SK-N-SH (cell line): Measurements from ENCODE around the gene CTPS1. TPM values are rescaled to one million over a fixed set of nuclear protein-coding genes. Genes with fewer than 3 reads are reported as not detected.

ENCODE experiments used
- CTCF ChIA-PET: fragments of 300-600, 350-600 bp; formaldehyde crosslinking; extraction: SDS; loops from one replicate; lab custom pipeline; 2021; lab: Yijun Ruan, JAX
- POLR2A ChIA-PET: fragments of 350-600 bp; sonication (Branson Sonifier 250); formaldehyde crosslinking; extraction: SDS; loops from one replicate; lab custom pipeline; 2020; ENCODE audit warnings: antibody characterized with exemption, inconsistent platforms; lab: Yijun Ruan, JAX
- DNase-seq: peaks from one replicate; pipeline ENCODE4 v3.0.0; 2012
- H2AFZ ChIP-seq: fragments of 200-600 bp; sonication (generic); 2 replicates; pipeline ENCODE4 v1.8.1; 2016; ENCODE audit warnings: antibody characterized with exemption, mild to moderate bottlenecking, low read depth
- H3F3A ChIP-seq: fragments of 200-600 bp; sonication (generic); replicated peaks from 2 replicates; pipeline ENCODE3; 2016; ENCODE audit warnings: antibody characterized with exemption, mild to moderate bottlenecking; ENCODE audit not compliant: insufficient read depth
- H3K27ac ChIP-seq, 2 experiments: fragments of 200-500 bp in 1 of 2; fragments of 200-600 bp in 1 of 2; sonication (Bioruptor generic) in 1 of 2; sonication (generic), shearing (Covaris generic) in 1 of 2; 2 replicates each; pipeline versions ENCODE4 v1.5.1 to v1.6.1; 2014 to 2016; ENCODE audit warnings: low read depth in 2 of 2, inconsistent platforms in 1 of 2, low read length in 1 of 2, mild to moderate bottlenecking in 1 of 2, mixed read lengths in 1 of 2
- H3K27me3 ChIP-seq: fragments of 200-600 bp; sonication (generic), shearing (Covaris generic); 2 replicates; pipeline ENCODE4 v1.6.1; 2016; ENCODE audit warnings: mixed run types; ENCODE audit not compliant: insufficient read depth
- H3K36me3 ChIP-seq, 2 experiments: fragments of 200-500 bp in 1 of 2; fragments of 200-600 bp in 1 of 2; sonication (Bioruptor generic) in 1 of 2; sonication (generic) in 1 of 2; replicated peaks in 1 of 2; 2 replicates each; pipeline versions ENCODE3 to v1.5.1; 2014 to 2016; ENCODE audit warnings: low read length in 1 of 2, mild to moderate bottlenecking in 1 of 2; ENCODE audit not compliant: insufficient read depth in 2 of 2, control insufficient read depth in 1 of 2
- H3K4me1 ChIP-seq, 2 experiments: fragments of 200-500 bp in 1 of 2; fragments of 200-600 bp in 1 of 2; sonication (Bioruptor generic) in 1 of 2; sonication (generic), shearing (Covaris generic) in 1 of 2; 2 replicates each; pipeline versions ENCODE4 v1.5.1 to v1.6.1; 2014 to 2016; ENCODE audit warnings: low read depth in 1 of 2, low read length in 1 of 2, mixed run types in 1 of 2; ENCODE audit not compliant: insufficient read depth in 2 of 2, control insufficient read depth in 1 of 2
- H3K4me2 ChIP-seq: fragments of 200-600 bp; sonication (generic), shearing (Covaris generic); 2 replicates; pipeline ENCODE4 v1.6.1; 2017; ENCODE audit warnings: mixed run types
- H3K4me3 ChIP-seq, 2 experiments: fragments of 200-500 bp in 1 of 2; fragments of 200-600 bp in 1 of 2; sonication (Bioruptor generic) in 1 of 2; sonication (generic), shearing (Covaris generic) in 1 of 2; 2 replicates each; pipeline versions ENCODE4 v1.5.1 to v1.8.1; 2014 to 2016; ENCODE audit warnings: low read depth in 2 of 2, inconsistent platforms in 1 of 2, low read length in 1 of 2, mild to moderate bottlenecking in 1 of 2, mixed read lengths in 1 of 2, moderate library complexity in 1 of 2
- H3K79me2 ChIP-seq: fragments of 200-600 bp; sonication (generic); 2 replicates; pipeline ENCODE4 v1.8.1; 2017; ENCODE audit warnings: mild to moderate bottlenecking; ENCODE audit not compliant: insufficient read depth
- H3K9ac ChIP-seq: fragments of 200-600 bp; sonication (generic); 2 replicates; pipeline ENCODE4 v1.6.1; 2017; ENCODE audit warnings: mixed run types
- H3K9me2 ChIP-seq: fragments of 200-600 bp; sonication (generic); 2 replicates; pipeline ENCODE4 v1.6.1; 2017; ENCODE audit warnings: mixed run types
- H3K9me3 ChIP-seq: fragments of 200-600 bp; sonication (generic); 2 replicates; pipeline ENCODE4 v1.6.1; 2017; ENCODE audit warnings: mixed run types, mild to moderate bottlenecking, moderate library complexity
- H4K20me1 ChIP-seq: fragments of 200-600 bp; sonication (generic); 2 replicates; pipeline ENCODE4 v1.6.1; 2017; ENCODE audit warnings: mild to moderate bottlenecking, mixed run types; ENCODE audit not compliant: insufficient read depth
- CHD2 ChIP-seq: fragments of 150-350 bp; IDR thresholded peaks from 2 replicates; pipeline ENCODE4 v1.6.1; 2018; ENCODE audit warnings: low read length; ENCODE audit not compliant: partially characterized antibody
- ELF1 ChIP-seq: IDR thresholded peaks from 2 replicates; pipeline ENCODE4 v1.4.0; 2012
- EZH2phosphoT487 ChIP-seq: fragments of 200-600 bp; sonication (generic); IDR thresholded peaks from 2 replicates; pipeline ENCODE4 v1.6.1; 2017; ENCODE audit warnings: low read depth, mixed run types, mild to moderate bottlenecking, antibody characterized with exemption, moderate library complexity, borderline replicate concordance
- FOSL2 ChIP-seq: IDR thresholded peaks from 2 replicates; pipeline ENCODE4 v1.4.0; 2012; ENCODE audit warnings: low read depth, mild to moderate bottlenecking, moderate library complexity, borderline replicate concordance
- FOXJ3 ChIP-seq: sonication (generic); formaldehyde crosslinking; IDR thresholded peaks from 2 replicates; pipeline ENCODE4 v1.5.1; 2020; ENCODE audit warnings: mild to moderate bottlenecking, missing genetic modification reagents
- GABPA ChIP-seq: IDR thresholded peaks from 2 replicates; pipeline ENCODE4 v1.4.0; 2012; ENCODE audit warnings: low read depth, mild to moderate bottlenecking
- MEF2A ChIP-seq: IDR thresholded peaks from 2 replicates; pipeline ENCODE4 v1.4.0; 2012; ENCODE audit warnings: low read depth, borderline replicate concordance
- POLR2AphosphoS5 ChIP-seq: IDR thresholded peaks from 2 replicates; pipeline ENCODE4 v1.6.1; 2012; ENCODE audit warnings: low read depth, low read length
- RCOR1 ChIP-seq: fragments of 150-350 bp; IDR thresholded peaks from 2 replicates; pipeline ENCODE4 v1.6.1; 2017; ENCODE audit warnings: antibody characterized with exemption, low read length
- RFX5 ChIP-seq: IDR thresholded peaks from 2 replicates; pipeline ENCODE4 v1.6.1; 2012; ENCODE audit warnings: mild to moderate bottlenecking, improper control_type of control experiment, low read length
- RXRA ChIP-seq: IDR thresholded peaks from 2 replicates; pipeline ENCODE4 v1.4.0; 2012; ENCODE audit warnings: low read depth, mild to moderate bottlenecking, borderline replicate concordance
- WGBS: methylation state at CpG from one replicate; pipeline ENCODE4 v1.1.6; 2017; ENCODE audit warnings: low lambda C conversion rate; 5-methylcytosine and 5-hydroxymethylcytosine counted together
- polyA plus RNA-seq, 3 experiments: library from polyadenylated mRNA; depleted of rRNA; stranded (reverse); fragments of >200 nt; gene quantifications; 2 replicates each; pipeline ENCODE4 v1.2.3, GENCODE V29; 2012
- TF ChIP-seq, protein P1 (sequence below): IDR thresholded peaks from 2 replicates; pipeline ENCODE4 v1.4.0; 2012; ENCODE audit warnings: low read depth, borderline replicate concordance

CTPS1 gene
- polyA plus RNA-seq, 1 of the 3 experiments (the other 2 are of a cell fraction) = 34.5 TPM

DNA sequence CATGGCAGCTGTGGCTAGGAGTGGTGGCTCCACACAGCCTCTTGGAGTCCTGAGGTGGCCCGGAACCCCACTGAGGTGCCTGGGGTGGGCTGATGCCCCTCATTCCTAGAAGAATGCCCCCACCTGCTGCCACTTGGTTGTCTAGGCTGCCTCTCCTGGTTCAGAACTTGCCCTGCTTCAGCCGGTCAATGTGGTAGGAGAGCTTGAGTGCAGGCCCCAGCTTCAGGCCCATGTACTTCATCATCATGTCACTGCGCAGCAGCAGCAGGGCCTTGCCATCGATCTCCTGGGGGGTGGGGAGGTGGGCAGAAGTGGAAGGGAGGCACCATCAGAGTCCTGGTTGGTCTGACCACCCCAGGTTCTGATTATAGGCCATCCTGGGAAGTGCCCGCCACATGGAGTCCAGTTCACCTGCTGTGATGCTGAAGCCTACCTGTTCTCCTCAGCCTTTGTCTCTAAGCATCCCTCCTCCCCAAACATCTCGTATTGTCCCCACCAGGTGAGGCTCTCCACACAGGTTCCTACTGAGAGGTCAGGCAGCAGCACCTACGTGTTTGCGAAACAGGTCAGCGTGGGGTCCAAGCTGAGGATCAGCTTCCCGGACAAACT is 48.6 kb downstream of the CTPS1 start:
- Histone ChIP-seq H3K9me2 (no peaks in the 10 kb centered on the region), H3K27me3 (no peaks in the 10 kb centered on the region), H3K79me2 (no peaks in the 10 kb centered on the region), H3K9ac (no peak overlapping the region), H3K36me3 (peaks cover 27 to 33% of the 10 kb centered on the region in 2 experiments), H3K4me3 (no peak overlapping the region), H3K9me3 (no peaks in the 10 kb centered on the region), H3K4me2 (no peak overlapping the region), H4K20me1 (no peaks in the 10 kb centered on the region), H3K27ac (no peak overlapping the region), H2AFZ (no peak overlapping the region), H3K4me1 (no peaks in the 10 kb centered on the region), H3F3A (peaks cover 6% of the 10 kb centered on the region)
- DNase-seq = no peak
- CTCF ChIA-PET = interaction anchor here (0.6 kb wide), 1 partner anchor 73 kb away, joined by 3 read pairs; no protein-coding TSS in a partner anchor
- POLR2A ChIA-PET = no interaction called here
- WGBS = 92% methylated on average over 7 of the region's 10 CpGs
- no peak for TF ChIP-seq FOSL2
- TF ChIP-seq RFX5 = no peak
- no peak for TF ChIP-seq FOXJ3 (CRISPR knock-in tag)
- TF ChIP-seq RCOR1 = no peak

- no peak overlapping the region for H3K4me2 ChIP-seq
- H3K36me3 ChIP-seq = peaks cover 43 to 44% of the 10 kb centered on the region in 2 experiments
- H3K27ac ChIP-seq = no peak overlapping the region
- no peak overlapping the region for H3K9ac ChIP-seq
- H3K79me2 ChIP-seq = no peaks in the 10 kb centered on the region
- no peaks in the 10 kb centered on the region for H3K9me3 ChIP-seq
- peaks cover 10% of the 10 kb centered on the region for H3F3A ChIP-seq
- WGBS = 94% methylated on average over 8 of the region's 8 CpGs
- no peak for DNase-seq
- POLR2A ChIA-PET = no interaction called here
- no peak overlapping the region for H3K4me3 ChIP-seq
- H3K4me1 ChIP-seq = no peaks in the 10 kb centered on the region
- CTCF ChIA-PET = interaction anchor here (1.3 kb wide), 1 partner anchor 15 kb away, joined by 3 read pairs; no protein-coding TSS in a partner anchor
- no peak for TF ChIP-seq RXRA
- no peak for TF ChIP-seq ELF1
- no peak for TF ChIP-seq MEF2A
- TF ChIP-seq, protein P1, sequence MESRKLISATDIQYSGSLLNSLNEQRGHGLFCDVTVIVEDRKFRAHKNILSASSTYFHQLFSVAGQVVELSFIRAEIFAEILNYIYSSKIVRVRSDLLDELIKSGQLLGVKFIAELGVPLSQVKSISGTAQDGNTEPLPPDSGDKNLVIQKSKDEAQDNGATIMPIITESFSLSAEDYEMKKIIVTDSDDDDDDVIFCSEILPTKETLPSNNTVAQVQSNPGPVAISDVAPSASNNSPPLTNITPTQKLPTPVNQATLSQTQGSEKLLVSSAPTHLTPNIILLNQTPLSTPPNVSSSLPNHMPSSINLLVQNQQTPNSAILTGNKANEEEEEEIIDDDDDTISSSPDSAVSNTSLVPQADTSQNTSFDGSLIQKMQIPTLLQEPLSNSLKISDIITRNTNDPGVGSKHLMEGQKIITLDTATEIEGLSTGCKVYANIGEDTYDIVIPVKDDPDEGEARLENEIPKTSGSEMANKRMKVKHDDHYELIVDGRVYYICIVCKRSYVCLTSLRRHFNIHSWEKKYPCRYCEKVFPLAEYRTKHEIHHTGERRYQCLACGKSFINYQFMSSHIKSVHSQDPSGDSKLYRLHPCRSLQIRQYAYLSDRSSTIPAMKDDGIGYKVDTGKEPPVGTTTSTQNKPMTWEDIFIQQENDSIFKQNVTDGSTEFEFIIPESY = no peak
- no peak for TF ChIP-seq POLR2AphosphoS5
- TF ChIP-seq CHD2 = no peak
- TF ChIP-seq GABPA = no peak
- no peak for TF ChIP-seq RFX5
- no peak for TF ChIP-seq EZH2phosphoT487
- no peaks in the 10 kb centered on the region for H3K9me2 ChIP-seq
- no peak overlapping the region for H2AFZ ChIP-seq
- no peaks in the 10 kb centered on the region for H4K20me1 ChIP-seq
- H3K27me3 ChIP-seq = no peaks in the 10 kb centered on the region
Observed at GRCh38 chr1:41030872-41031616, 51.5 kb downstream of the CTPS1 start.
